Lung (tissue), 12 donors: Measurements from ENCODE around the gene WDR64. TPM values are rescaled to one million over a fixed set of nuclear protein-coding genes. Genes with fewer than 3 reads are reported as not detected.

Experiments
- ATAC-seq: fragments of 200-7000 bp; cut with Tn5 transposase; one replicate; pipeline ENCODE4 v1.9.1; 2020; ENCODE audit warnings: moderate number of reproducible peaks; ENCODE audit not compliant: insufficient read depth, low FRiP score
- DNase-seq, 3 donors: peaks; one replicate each; pipeline ENCODE4 v3.0.0-alpha.2; 2013 to 2017
- H3K27ac ChIP-seq, 2 donors: one replicate each; pipeline ENCODE4 v1.5.1; 2013; ENCODE audit warnings: mild to moderate bottlenecking in 2 of 2, moderate library complexity in 2 of 2, control low read depth in 1 of 2, inconsistent platforms in 1 of 2, low read depth in 1 of 2, low read length in 1 of 2
- H3K27me3 ChIP-seq, 3 donors: one replicate each; pipeline ENCODE4 v1.5.1; 2013; ENCODE audit warnings: low read length in 2 of 3; ENCODE audit not compliant: control insufficient read depth in 3 of 3, insufficient read depth in 3 of 3
- H3K36me3 ChIP-seq, 4 donors: one replicate each; pipeline ENCODE4 v1.5.1; 2013; ENCODE audit warnings: low read length in 4 of 4, mild to moderate bottlenecking in 1 of 4, moderate library complexity in 1 of 4; ENCODE audit not compliant: control insufficient read depth in 4 of 4, insufficient read depth in 4 of 4
- H3K4me1 ChIP-seq, 5 donors: one replicate each; pipeline ENCODE4 v1.5.1; 2013; ENCODE audit warnings: low read length in 5 of 5, mild to moderate bottlenecking in 2 of 5, moderate library complexity in 1 of 5; ENCODE audit not compliant: control insufficient read depth in 5 of 5, insufficient read depth in 5 of 5
- H3K4me3 ChIP-seq: one replicate; pipeline ENCODE4 v1.5.1; 2013; ENCODE audit warnings: mild to moderate bottlenecking, control low read depth, moderate library complexity
- H3K9ac ChIP-seq, 2 donors: one replicate each; pipeline ENCODE4 v1.5.1; 2013; ENCODE audit warnings: low read length in 2 of 2, control low read depth in 1 of 2; ENCODE audit not compliant: insufficient read depth in 1 of 2
- H3K9me3 ChIP-seq, 4 donors: one replicate each; pipeline ENCODE4 v1.5.1; 2013; ENCODE audit warnings: low read length in 3 of 4, mild to moderate bottlenecking in 1 of 4, moderate library complexity in 1 of 4; ENCODE audit not compliant: control insufficient read depth in 4 of 4, insufficient read depth in 3 of 4
- WGBS, 2 donors: extraction: QIAGEN DNeasy Blood & Tissue Kit; methylation state at CpG; one replicate each; pipeline ENCODE4 v1.1.7; 2013; 5-methylcytosine and 5-hydroxymethylcytosine counted together
- polyA plus RNA-seq, 2 donors: library from polyadenylated mRNA; stranded (reverse); fragments of 200-250 nt; gene quantifications; one replicate each; pipeline ENCODE4 v1.2.1, GENCODE V29; 2013
- total RNA-seq, 2 donors: library from RNA; depleted of rRNA in 1 of 2; stranded (reverse); fragments of >200 nt in 1 of 2; gene quantifications; one replicate each; pipeline ENCODE4 v1.2.1, GENCODE V29; 2014 to 2021
- TF ChIP-seq, protein P1 (sequence below): IDR thresholded peaks from 2 replicates; pipeline ENCODE4 v1.5.1; 2012; ENCODE audit warnings: mild to moderate bottlenecking; ENCODE audit errors: control extremely low read depth, extremely low read depth
- donor health status: control.
- donor health status: control.
- donor health status: Bipolar disorder and iron deficiency.
- donor health status: healthy.
- donor health status: DM: yes; HTN: yes; CAD: no.

WDR64 gene
- total and polyA plus RNA-seq, 4 donors = not detected

DNA sequence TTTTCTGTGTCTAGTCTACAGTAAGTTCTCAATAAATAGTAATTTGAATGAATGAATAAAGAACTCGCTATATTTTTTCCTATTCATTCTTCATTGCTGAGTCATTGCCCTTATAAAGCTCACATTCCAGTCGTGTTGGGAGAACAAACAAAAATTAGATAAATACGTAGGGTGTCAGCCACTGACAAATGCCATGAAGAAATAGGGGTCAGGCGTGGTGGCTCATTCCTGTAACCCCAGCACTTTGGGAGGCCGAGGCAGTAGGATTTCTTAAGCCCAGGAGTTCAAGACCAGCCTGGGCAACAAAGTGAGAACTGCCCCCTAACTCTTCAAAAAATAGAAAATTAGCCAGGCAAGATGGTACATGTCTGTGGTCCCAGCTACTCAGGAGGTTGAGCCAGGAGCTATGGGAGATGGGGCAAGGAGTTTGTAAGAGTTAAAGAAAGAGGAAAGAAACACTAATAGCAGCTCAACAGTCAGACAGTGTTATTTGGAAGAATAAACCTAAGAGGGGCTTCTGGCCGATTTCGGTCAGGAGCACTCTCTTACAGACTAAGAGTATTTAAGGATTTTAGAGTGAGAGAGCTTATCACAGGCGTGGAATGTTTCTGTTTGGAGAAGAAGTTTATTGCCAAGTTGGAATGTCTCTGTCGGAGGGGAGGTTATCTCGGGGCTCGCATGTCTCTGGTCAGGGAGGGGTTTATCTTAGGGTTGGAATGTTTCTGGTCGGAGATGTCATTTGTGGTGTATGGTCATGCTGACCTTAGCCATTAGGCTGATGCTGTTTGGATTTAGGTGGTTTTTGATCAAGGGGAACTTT, 10.1 kb upstream of the WDR64 start:
- DNase-seq (no peak), ATAC-seq (no peak)
- Histone ChIP-seq H3K27ac (no peak overlapping the region), H3K9me3 (no peaks in the 10 kb centered on the region), H3K4me1 (peaks cover 0 to 14% (median 11%) of the 10 kb centered on the region in 5 donors), H3K36me3 (no peaks in the 10 kb centered on the region), H3K4me3 (no peak overlapping the region), H3K9ac (no peak overlapping the region), H3K27me3 (no peaks in the 10 kb centered on the region)
- TF ChIP-seq, protein P1, sequence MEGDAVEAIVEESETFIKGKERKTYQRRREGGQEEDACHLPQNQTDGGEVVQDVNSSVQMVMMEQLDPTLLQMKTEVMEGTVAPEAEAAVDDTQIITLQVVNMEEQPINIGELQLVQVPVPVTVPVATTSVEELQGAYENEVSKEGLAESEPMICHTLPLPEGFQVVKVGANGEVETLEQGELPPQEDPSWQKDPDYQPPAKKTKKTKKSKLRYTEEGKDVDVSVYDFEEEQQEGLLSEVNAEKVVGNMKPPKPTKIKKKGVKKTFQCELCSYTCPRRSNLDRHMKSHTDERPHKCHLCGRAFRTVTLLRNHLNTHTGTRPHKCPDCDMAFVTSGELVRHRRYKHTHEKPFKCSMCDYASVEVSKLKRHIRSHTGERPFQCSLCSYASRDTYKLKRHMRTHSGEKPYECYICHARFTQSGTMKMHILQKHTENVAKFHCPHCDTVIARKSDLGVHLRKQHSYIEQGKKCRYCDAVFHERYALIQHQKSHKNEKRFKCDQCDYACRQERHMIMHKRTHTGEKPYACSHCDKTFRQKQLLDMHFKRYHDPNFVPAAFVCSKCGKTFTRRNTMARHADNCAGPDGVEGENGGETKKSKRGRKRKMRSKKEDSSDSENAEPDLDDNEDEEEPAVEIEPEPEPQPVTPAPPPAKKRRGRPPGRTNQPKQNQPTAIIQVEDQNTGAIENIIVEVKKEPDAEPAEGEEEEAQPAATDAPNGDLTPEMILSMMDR = no peak
- 67 to 87% methylated on average over 12 of the region's 12 CpGs for WGBS, 2 donors

DNA sequence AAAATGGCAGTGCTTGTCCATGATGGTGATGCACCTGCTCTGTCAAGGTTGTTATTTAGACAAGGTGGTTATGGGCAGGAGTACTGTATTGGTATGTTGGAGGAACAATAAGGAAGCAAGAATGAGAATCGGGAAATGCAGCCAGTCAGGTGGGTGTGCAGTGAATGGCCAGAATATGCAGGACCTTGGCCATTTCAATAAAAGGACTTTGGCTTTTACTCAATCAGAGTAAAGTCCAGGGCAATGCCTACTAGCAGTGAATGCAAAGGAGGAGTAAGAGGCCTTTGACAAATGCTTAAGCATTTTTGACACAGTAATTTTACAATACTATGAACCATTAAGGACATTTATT, 9.5 kb upstream of the WDR64 start:
- TF ChIP-seq, protein P1 = no peak
- ATAC-seq (no peak), DNase-seq (no peak)
- Histone ChIP-seq H3K27ac (no peak overlapping the region), H3K36me3 (no peaks in the 10 kb centered on the region), H3K4me1 (peaks cover 0 to 11% (median 7%) of the 10 kb centered on the region in 5 donors), H3K27me3 (no peaks in the 10 kb centered on the region), H3K4me3 (no peak overlapping the region), H3K9me3 (no peaks in the 10 kb centered on the region), H3K9ac (no peak overlapping the region)
- 94 to 100% methylated on average over 1 of the region's 1 CpG for WGBS, 2 donors

DNA sequence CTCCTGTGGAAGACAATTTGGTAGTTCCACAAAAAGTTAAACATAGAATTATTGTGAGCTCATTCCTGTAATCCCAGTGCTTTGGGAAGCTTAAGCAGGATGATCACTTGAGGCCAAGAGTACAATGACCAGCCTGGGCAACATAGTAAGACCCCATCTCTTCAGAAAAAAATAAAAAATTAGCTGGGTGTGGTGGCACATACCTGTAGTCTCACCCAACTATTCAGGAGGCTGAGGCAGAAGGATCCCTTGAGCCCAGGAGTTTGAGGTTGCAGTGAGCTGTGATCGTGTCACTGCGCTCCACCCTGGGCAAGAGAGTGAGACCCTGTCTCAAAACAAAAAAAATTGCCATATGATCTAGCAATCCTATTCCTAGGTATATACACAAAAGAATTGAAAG, 7.8 kb upstream of the WDR64 start:
- Histone ChIP-seq H3K36me3 (no peaks in the 10 kb centered on the region), H3K27ac (no peak overlapping the region), H3K27me3 (no peaks in the 10 kb centered on the region), H3K4me3 (no peak overlapping the region), H3K9me3 (peaks cover 0 to 3% (median 0%) of the 10 kb centered on the region in 4 donors), H3K4me1 (peaks cover 0 to 3% (median 0%) of the 10 kb centered on the region in 5 donors), H3K9ac (no peak overlapping the region)
- DNase-seq = no peak
- ATAC-seq = no peak
- 96 to 100% methylated on average over 2 of the region's 2 CpGs for WGBS, 2 donors
- TF ChIP-seq, protein P1 = no peak
